ENCODE data around the gene MYORG.

MYORG gene

GRCh38 chr9:34378376-34379060, 1.8 kb upstream of the MYORG start:
- H3F3A ChIP-seq (ENCODE audit: low read depth), result no peaks in the 10 kb centered on the region
- peak overlapping the region; percentile 71 for H3K4me2 ChIP-seq (ENCODE audit: low read depth, low read length, poor library complexity, severe bottlenecking)
- H3K9me3 ChIP-seq (ENCODE audit: insufficient read depth, low read depth, low read length), result no peaks in the 10 kb centered on the region
- no peaks in the 10 kb centered on the region for H3K79me2 ChIP-seq (ENCODE audit: insufficient read depth, low read length)
- no peaks in the 10 kb centered on the region for H3K9me2 ChIP-seq (replicated peaks; ENCODE audit: low read depth, low read length)
- H3K4me1 ChIP-seq (ENCODE audit: insufficient read depth, low read length, poor library complexity, severe bottlenecking), result peaks cover 25% of the 10 kb centered on the region
- no peak overlapping the region for H3K4me3 ChIP-seq (ENCODE audit: low read length, poor library complexity, severe bottlenecking)
- H3K36me3 ChIP-seq (ENCODE audit: insufficient read depth, low read length), result no peaks in the 10 kb centered on the region
- no peaks in the 10 kb centered on the region for H3K27me3 ChIP-seq (ENCODE audit: insufficient read depth, low read length, poor library complexity, severe bottlenecking)
- H4K20me1 ChIP-seq (ENCODE audit: insufficient read depth, low read length, poor library complexity, severe bottlenecking), result no peaks in the 10 kb centered on the region
- no peak overlapping the region for H3K9ac ChIP-seq (ENCODE audit: low read depth, low read length, poor library complexity, severe bottlenecking)
- TF ChIP-seq, protein P1, sequence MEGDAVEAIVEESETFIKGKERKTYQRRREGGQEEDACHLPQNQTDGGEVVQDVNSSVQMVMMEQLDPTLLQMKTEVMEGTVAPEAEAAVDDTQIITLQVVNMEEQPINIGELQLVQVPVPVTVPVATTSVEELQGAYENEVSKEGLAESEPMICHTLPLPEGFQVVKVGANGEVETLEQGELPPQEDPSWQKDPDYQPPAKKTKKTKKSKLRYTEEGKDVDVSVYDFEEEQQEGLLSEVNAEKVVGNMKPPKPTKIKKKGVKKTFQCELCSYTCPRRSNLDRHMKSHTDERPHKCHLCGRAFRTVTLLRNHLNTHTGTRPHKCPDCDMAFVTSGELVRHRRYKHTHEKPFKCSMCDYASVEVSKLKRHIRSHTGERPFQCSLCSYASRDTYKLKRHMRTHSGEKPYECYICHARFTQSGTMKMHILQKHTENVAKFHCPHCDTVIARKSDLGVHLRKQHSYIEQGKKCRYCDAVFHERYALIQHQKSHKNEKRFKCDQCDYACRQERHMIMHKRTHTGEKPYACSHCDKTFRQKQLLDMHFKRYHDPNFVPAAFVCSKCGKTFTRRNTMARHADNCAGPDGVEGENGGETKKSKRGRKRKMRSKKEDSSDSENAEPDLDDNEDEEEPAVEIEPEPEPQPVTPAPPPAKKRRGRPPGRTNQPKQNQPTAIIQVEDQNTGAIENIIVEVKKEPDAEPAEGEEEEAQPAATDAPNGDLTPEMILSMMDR (conservative IDR thresholded peaks at IDR 0.05; ENCODE audit: low read length), result no peak
- no peak for TF ChIP-seq EZH2phosphoT487 (IDR thresholded peaks at IDR 0.05; ENCODE audit: borderline replicate concordance)
- no peak overlapping the region for H2AFZ ChIP-seq (ENCODE audit: low read length)

DNA sequence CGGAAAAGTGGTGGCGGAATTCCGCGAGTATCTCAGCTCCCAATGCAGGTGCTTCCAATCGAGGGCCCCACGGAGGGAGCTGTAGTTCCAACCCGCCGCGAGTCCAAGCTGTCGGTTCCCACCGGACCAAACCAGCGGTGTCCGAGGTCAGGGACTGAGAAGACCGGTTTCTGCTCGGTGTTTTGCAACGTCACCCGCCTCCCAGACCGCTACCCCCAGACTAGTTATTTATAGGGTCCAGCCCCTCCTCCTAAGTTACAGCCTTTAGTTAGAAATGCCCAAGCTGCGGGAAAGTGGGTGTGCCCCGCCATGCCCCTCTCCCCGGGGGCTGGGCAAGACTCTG, 677 bp upstream of the MYORG start:
- no peaks in the 10 kb centered on the region for H4K20me1 ChIP-seq (ENCODE audit: insufficient read depth, low read length, poor library complexity, severe bottlenecking)
- no peaks in the 10 kb centered on the region for H3K9me2 ChIP-seq (replicated peaks; ENCODE audit: low read depth, low read length)
- peak overlapping the region; percentile 86 for H3K4me3 ChIP-seq (ENCODE audit: low read length, poor library complexity, severe bottlenecking)
- H3K4me2 ChIP-seq (ENCODE audit: low read depth, low read length, poor library complexity, severe bottlenecking), result peak overlapping the region; percentile 77
- no peaks in the 10 kb centered on the region for H3K27me3 ChIP-seq (ENCODE audit: insufficient read depth, low read length, poor library complexity, severe bottlenecking)
- H3K9me3 ChIP-seq (ENCODE audit: insufficient read depth, low read depth, low read length), result no peaks in the 10 kb centered on the region
- TF ChIP-seq EZH2phosphoT487 (IDR thresholded peaks at IDR 0.05; ENCODE audit: borderline replicate concordance), result no peak
- TF ChIP-seq, protein P1 (conservative IDR thresholded peaks at IDR 0.05; ENCODE audit: low read length), result no peak
- peaks cover 25% of the 10 kb centered on the region for H3K4me1 ChIP-seq (ENCODE audit: insufficient read depth, low read length, poor library complexity, severe bottlenecking)
- H3F3A ChIP-seq (ENCODE audit: low read depth), result no peaks in the 10 kb centered on the region
- H2AFZ ChIP-seq (ENCODE audit: low read length), result peak overlapping the region; percentile 71
- peak overlapping the region; percentile 45 for H3K9ac ChIP-seq (ENCODE audit: low read depth, low read length, poor library complexity, severe bottlenecking)
- no peaks in the 10 kb centered on the region for H3K36me3 ChIP-seq (ENCODE audit: insufficient read depth, low read length)
- H3K79me2 ChIP-seq (ENCODE audit: insufficient read depth, low read length), result no peaks in the 10 kb centered on the region

DNA sequence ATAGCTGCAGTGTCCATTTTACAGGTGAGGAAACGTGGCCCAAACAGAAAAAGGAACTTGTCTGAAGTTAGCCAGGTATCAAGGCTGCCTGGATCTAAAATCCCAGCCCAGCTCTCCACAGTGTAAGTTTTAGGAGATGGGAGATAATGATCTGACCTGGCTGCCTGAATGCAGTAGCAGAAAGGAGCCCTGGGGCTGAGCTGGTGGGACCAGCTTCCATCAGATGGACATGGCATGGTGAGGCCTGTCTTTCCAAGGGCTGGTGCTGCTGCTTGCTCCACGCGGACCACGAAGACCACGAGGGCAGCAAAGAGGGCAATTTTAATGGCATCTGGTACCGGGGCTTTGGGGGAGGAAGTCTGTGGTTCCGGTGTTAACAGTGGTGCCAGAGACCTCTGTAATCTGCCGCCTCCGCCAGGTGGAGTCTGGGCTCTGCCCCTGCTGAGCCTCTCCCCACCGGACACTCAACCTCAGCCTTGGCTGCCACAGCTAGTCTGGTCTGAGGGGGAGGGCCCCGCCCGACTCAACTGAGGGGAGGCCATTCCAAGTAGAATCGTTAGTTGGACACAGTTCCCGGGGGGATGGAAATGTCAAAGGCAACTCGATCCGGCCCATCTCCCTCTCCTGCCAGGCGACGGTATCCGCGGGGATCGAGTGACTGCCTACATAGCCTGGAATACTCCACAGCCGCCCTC, 650 bp downstream of the MYORG start:
- TF ChIP-seq, protein P1 (conservative IDR thresholded peaks at IDR 0.05; ENCODE audit: low read length), result peak; percentile 43
- no peak for TF ChIP-seq EZH2phosphoT487 (IDR thresholded peaks at IDR 0.05; ENCODE audit: borderline replicate concordance)
- H3K9ac ChIP-seq (ENCODE audit: low read depth, low read length, poor library complexity, severe bottlenecking), result peak overlapping the region; percentile 85

More for the DNA sequence above, 650 bp downstream of the MYORG start:
- H3K9me2 ChIP-seq (replicated peaks; ENCODE audit: low read depth, low read length), result no peaks in the 10 kb centered on the region
- no peaks in the 10 kb centered on the region for H3K79me2 ChIP-seq (ENCODE audit: insufficient read depth, low read length)
- H3K9me3 ChIP-seq (ENCODE audit: insufficient read depth, low read depth, low read length), result no peaks in the 10 kb centered on the region
- no peaks in the 10 kb centered on the region for H4K20me1 ChIP-seq (ENCODE audit: insufficient read depth, low read length, poor library complexity, severe bottlenecking)
- peak overlapping the region; percentile 93 for H2AFZ ChIP-seq (ENCODE audit: low read length)
- H3K36me3 ChIP-seq (ENCODE audit: insufficient read depth, low read length), result no peaks in the 10 kb centered on the region
- peak overlapping the region; percentile 81 for H3K4me2 ChIP-seq (ENCODE audit: low read depth, low read length, poor library complexity, severe bottlenecking)
- peak overlapping the region; percentile 86 for H3K4me3 ChIP-seq (ENCODE audit: low read length, poor library complexity, severe bottlenecking)
- no peaks in the 10 kb centered on the region for H3F3A ChIP-seq (ENCODE audit: low read depth)
- peaks cover 25% of the 10 kb centered on the region for H3K4me1 ChIP-seq (ENCODE audit: insufficient read depth, low read length, poor library complexity, severe bottlenecking)
- H3K27me3 ChIP-seq (ENCODE audit: insufficient read depth, low read length, poor library complexity, severe bottlenecking), result no peaks in the 10 kb centered on the region

Data from Loucy (cell line).